Lower leg skin (tissue), 3 donors: ENCODE data around the gene TBC1D8.

ENCODE experiments used
- CTCF ChIP-seq, 3 donors: fragments of 450-650 bp; IDR thresholded peaks; one replicate each; pipeline ENCODE4 v1.5.1; 2016; ENCODE audit warnings: antibody characterized with exemption in 3 of 3, mild to moderate bottlenecking in 3 of 3, moderate library complexity in 2 of 3
- POLR2A ChIP-seq, 2 donors: fragments of 450-650 bp; IDR thresholded peaks; one replicate each; pipeline ENCODE4 v1.6.1; 2016 to 2017; ENCODE audit warnings: antibody characterized with exemption in 2 of 2, mild to moderate bottlenecking in 1 of 2, moderate library complexity in 1 of 2

- TF ChIP-seq CTCF (IDR thresholded peaks at IDR 0.05), result no peak
- no peak for TF ChIP-seq POLR2A (IDR thresholded peaks at IDR 0.05)
Measured at GRCh38 chr2:100969998-100970397, 181.2 kb downstream of the TBC1D8 start.
